Panc1 (cell line): ENCODE data around the gene FCHSD2. TPM values are rescaled to one million over a fixed set of nuclear protein-coding genes. Genes with fewer than 3 reads are reported as not detected.

Experiments
- ATAC-seq: fragments of 200-7000 bp; cut with Tn5 transposase; 2 replicates; pipeline ENCODE4 v1.9.1; 2020; ENCODE audit warnings: mild to moderate bottlenecking, moderate library complexity
- BruUV-seq: library from RNA; stranded (reverse); fragments of 400-500 nt; replicated peaks from 2 replicates; lab custom pipeline; 2021; lab: Mats Ljungman, UMichigan
- CTCF ChIA-PET: fragments of 300-600 bp; sonication (Branson Sonifier 250); formaldehyde crosslinking; loops from one replicate; lab custom pipeline; 2022; ENCODE audit warnings: antibody characterized with exemption; lab: Charles Lee
- POLR2A ChIA-PET: fragments of 300-600 bp; sonication (Branson Sonifier 250); formaldehyde crosslinking; loops from one replicate; lab custom pipeline; 2022; ENCODE audit warnings: antibody characterized with exemption; lab: Charles Lee
- DNase-seq: peaks from one replicate; pipeline ENCODE4 v3.0.0-alpha.2; 2010; ENCODE audit warnings: low read depth, low spot score
- H3K27ac ChIP-seq: 2 replicates; pipeline ENCODE4 v1.5.1; 2011; ENCODE audit warnings: mild to moderate bottlenecking, low read length, inconsistent platforms
- H3K27me3 ChIP-seq: fragments of 200-500 bp; sonication (Bioruptor generic); 2 replicates; pipeline ENCODE4 v1.6.0; 2014; ENCODE audit warnings: low read length, inconsistent platforms; ENCODE audit not compliant: control insufficient read depth, insufficient read depth
- H3K36me3 ChIP-seq: fragments of 200-500 bp; sonication (Bioruptor generic); 2 replicates; pipeline ENCODE4 v1.5.1; 2014; ENCODE audit warnings: inconsistent platforms, mild to moderate bottlenecking, low read length, moderate library complexity; ENCODE audit not compliant: control insufficient read depth, insufficient read depth
- H3K4me1 ChIP-seq: 2 replicates; pipeline ENCODE4 v1.5.1; 2011; ENCODE audit warnings: inconsistent platforms, mild to moderate bottlenecking, low read length, moderate library complexity; ENCODE audit not compliant: control insufficient read depth, insufficient read depth
- H3K4me3 ChIP-seq, 2 experiments: 2 replicates each; pipeline ENCODE4 v1.5.1; 2011 to 2012; ENCODE audit warnings: low read depth in 2 of 2, low read length in 2 of 2, mild to moderate bottlenecking in 2 of 2, inconsistent platforms in 1 of 2, moderate library complexity in 1 of 2
- H3K9me3 ChIP-seq: fragments of 200-500 bp; sonication (Bioruptor generic); 2 replicates; pipeline ENCODE4 v1.5.1; 2014; ENCODE audit warnings: low read depth, mild to moderate bottlenecking, inconsistent platforms, low read length, moderate library complexity; ENCODE audit not compliant: control insufficient read depth, insufficient read depth
- POLR2AphosphoS5 ChIP-seq: IDR thresholded peaks from 2 replicates; pipeline ENCODE4 v1.6.1; 2012; ENCODE audit warnings: mild to moderate bottlenecking, low read depth, low read length, moderate library complexity
- SIN3A ChIP-seq: IDR thresholded peaks from 2 replicates; pipeline ENCODE4 v1.6.1; 2012; ENCODE audit warnings: low read depth, mild to moderate bottlenecking, low read length, moderate library complexity, borderline replicate concordance; ENCODE audit not compliant: insufficient read depth
- TCF7L2 ChIP-seq: IDR thresholded peaks from 2 replicates; pipeline ENCODE4 v1.6.1; 2011; ENCODE audit warnings: mild to moderate bottlenecking, low read depth, low read length, inconsistent platforms
- in situ Hi-C: cut with HindIII; loops from 2 replicates; pipeline ENCODE4 v1.10.0; 2016; ENCODE audit warnings: low sequenced_read_pairs, low pct_unique_long_range_greater_than_20kb
- intact Hi-C: fragments of 100-400 bp; cut with micrococcal nuclease; formaldehyde crosslinking; loops from one replicate; pipeline ENCODE4 v1.10.0; 2022; ENCODE audit not compliant: unreplicated experiment
- total RNA-seq: library from RNA; stranded (reverse); gene quantifications from one replicate; pipeline ENCODE4 v1.2.1, GENCODE V29; 2021; ENCODE audit not compliant: unreplicated experiment
- TF ChIP-seq, protein P1 (sequence below), 2 experiments: IDR thresholded peaks; 2 replicates each; pipeline ENCODE4 v1.6.1; 2011 to 2012; ENCODE audit warnings: low read depth in 2 of 2, control low read depth in 1 of 2, low read length in 1 of 2, mild to moderate bottlenecking in 1 of 2, moderate library complexity in 1 of 2; ENCODE audit not compliant: insufficient read depth in 1 of 2
- TF ChIP-seq, protein P2 (sequence below): fragments of 450-650 bp; IDR thresholded peaks from 2 replicates; pipeline ENCODE4 v1.5.1; 2017; ENCODE audit warnings: mild to moderate bottlenecking

The FCHSD2 gene
- total RNA-seq, 1 experiment from 2014 or later: 31.8 TPM

DNA sequence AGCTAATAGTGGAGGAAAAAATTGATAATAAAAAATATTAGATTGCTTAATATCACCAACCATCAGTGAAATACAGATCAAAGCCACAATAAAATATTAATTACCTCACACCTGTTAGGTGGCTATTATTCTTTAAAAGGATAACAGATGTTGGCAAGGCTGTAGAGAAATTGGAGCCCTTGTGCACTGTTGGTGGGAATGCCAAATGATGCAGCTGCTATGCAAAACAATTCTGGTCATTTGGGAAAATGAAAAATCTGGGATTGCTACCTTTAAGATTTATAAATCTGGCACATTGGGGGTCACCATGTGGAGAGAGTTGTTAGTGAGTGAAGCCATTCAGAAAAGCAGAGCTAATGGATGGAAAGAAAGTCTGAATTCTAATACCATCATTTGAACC lies 143.4 kb downstream of the FCHSD2 start:
- ATAC-seq (no peak), DNase-seq (no peak)
- Histone ChIP-seq H3K36me3 (no peaks in the 10 kb centered on the region), H3K27me3 (no peaks in the 10 kb centered on the region), H3K4me1 (no peaks in the 10 kb centered on the region), H3K4me3 (no peak overlapping the region), H3K9me3 (no peaks in the 10 kb centered on the region), H3K27ac (no peak overlapping the region)
- CTCF ChIA-PET: no interaction called here
- intact Hi-C loops: no loop called here
- TF ChIP-seq, protein P1, sequence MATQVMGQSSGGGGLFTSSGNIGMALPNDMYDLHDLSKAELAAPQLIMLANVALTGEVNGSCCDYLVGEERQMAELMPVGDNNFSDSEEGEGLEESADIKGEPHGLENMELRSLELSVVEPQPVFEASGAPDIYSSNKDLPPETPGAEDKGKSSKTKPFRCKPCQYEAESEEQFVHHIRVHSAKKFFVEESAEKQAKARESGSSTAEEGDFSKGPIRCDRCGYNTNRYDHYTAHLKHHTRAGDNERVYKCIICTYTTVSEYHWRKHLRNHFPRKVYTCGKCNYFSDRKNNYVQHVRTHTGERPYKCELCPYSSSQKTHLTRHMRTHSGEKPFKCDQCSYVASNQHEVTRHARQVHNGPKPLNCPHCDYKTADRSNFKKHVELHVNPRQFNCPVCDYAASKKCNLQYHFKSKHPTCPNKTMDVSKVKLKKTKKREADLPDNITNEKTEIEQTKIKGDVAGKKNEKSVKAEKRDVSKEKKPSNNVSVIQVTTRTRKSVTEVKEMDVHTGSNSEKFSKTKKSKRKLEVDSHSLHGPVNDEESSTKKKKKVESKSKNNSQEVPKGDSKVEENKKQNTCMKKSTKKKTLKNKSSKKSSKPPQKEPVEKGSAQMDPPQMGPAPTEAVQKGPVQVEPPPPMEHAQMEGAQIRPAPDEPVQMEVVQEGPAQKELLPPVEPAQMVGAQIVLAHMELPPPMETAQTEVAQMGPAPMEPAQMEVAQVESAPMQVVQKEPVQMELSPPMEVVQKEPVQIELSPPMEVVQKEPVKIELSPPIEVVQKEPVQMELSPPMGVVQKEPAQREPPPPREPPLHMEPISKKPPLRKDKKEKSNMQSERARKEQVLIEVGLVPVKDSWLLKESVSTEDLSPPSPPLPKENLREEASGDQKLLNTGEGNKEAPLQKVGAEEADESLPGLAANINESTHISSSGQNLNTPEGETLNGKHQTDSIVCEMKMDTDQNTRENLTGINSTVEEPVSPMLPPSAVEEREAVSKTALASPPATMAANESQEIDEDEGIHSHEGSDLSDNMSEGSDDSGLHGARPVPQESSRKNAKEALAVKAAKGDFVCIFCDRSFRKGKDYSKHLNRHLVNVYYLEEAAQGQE (IDR thresholded peaks at IDR 0.05; ENCODE audit: insufficient read depth in 1 of 2, low read depth in 2 of 2, low read length in 1 of 2): no peak
- in situ Hi-C loops: no loop called here
- no TSS peak for BruUV-seq
- POLR2A ChIA-PET: no interaction called here

DNA sequence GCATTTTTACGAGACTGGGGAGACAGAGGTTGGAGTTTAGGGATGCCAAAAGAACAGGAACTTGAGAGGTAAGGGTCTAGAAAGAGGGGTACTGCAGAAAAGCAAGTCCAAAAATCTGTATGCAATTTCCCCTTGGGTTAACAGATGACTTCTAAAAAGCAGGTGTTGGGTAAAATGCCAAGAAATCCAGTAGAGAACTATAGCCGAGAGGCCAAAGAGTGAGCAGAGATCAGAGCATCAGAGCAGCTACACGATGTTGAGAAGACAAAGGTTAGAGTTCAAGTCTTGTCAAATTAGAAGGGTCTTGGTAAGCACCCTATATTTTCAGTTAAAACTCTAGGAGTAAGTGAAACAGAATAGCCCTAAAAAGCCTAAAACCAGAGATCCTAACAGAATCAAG lies 145.2 kb downstream of the FCHSD2 start:
- POLR2A ChIA-PET: interaction anchor here (0.5 kb wide), 1 partner anchor 35 kb away, joined by 3 read pairs; no protein-coding TSS in a partner anchor
- DNase-seq: no peak
- no peaks in the 10 kb centered on the region for H3K36me3 ChIP-seq
- H3K4me1 ChIP-seq: no peaks in the 10 kb centered on the region
- ATAC-seq: no peak
- in situ Hi-C loops: no loop called here
- no peaks in the 10 kb centered on the region for H3K27me3 ChIP-seq
- TF ChIP-seq, protein P1 (IDR thresholded peaks at IDR 0.05; ENCODE audit: insufficient read depth in 1 of 2, low read depth in 2 of 2, low read length in 1 of 2): no peak
- TF ChIP-seq TCF7L2 (no peak), POLR2AphosphoS5 (no peak), SIN3A (no peak)
- TF ChIP-seq, protein P2, sequence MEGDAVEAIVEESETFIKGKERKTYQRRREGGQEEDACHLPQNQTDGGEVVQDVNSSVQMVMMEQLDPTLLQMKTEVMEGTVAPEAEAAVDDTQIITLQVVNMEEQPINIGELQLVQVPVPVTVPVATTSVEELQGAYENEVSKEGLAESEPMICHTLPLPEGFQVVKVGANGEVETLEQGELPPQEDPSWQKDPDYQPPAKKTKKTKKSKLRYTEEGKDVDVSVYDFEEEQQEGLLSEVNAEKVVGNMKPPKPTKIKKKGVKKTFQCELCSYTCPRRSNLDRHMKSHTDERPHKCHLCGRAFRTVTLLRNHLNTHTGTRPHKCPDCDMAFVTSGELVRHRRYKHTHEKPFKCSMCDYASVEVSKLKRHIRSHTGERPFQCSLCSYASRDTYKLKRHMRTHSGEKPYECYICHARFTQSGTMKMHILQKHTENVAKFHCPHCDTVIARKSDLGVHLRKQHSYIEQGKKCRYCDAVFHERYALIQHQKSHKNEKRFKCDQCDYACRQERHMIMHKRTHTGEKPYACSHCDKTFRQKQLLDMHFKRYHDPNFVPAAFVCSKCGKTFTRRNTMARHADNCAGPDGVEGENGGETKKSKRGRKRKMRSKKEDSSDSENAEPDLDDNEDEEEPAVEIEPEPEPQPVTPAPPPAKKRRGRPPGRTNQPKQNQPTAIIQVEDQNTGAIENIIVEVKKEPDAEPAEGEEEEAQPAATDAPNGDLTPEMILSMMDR: no peak
- no peaks in the 10 kb centered on the region for H3K9me3 ChIP-seq
- no peak overlapping the region for H3K4me3 ChIP-seq
- no TSS peak for BruUV-seq
- CTCF ChIA-PET: no interaction called here
- intact Hi-C loops: no loop called here
- H3K27ac ChIP-seq: no peak overlapping the region
